Parathyroid adenoma (tissue), 2 donors: ENCODE measurements around the gene TSGA10IP.

Experiments
- H2AFZ ChIP-seq: fragments of 300-600 bp; sonication (generic); one replicate; pipeline ENCODE4 v1.7.0; 2017; ENCODE audit warnings: antibody characterized with exemption, mild to moderate bottlenecking
- H3K27ac ChIP-seq: fragments of 300-600 bp; sonication (generic); one replicate; pipeline ENCODE4 v1.7.0; 2017
- H3K27me3 ChIP-seq: fragments of 300-600 bp; sonication (generic); one replicate; pipeline ENCODE4 v1.7.0; 2017; ENCODE audit warnings: low read length; ENCODE audit not compliant: control insufficient read depth, insufficient read depth
- H3K36me3 ChIP-seq: fragments of 300-600 bp; sonication (generic); one replicate; pipeline ENCODE4 v1.7.0; 2017; ENCODE audit warnings: low read length; ENCODE audit not compliant: control insufficient read depth, insufficient read depth
- H3K4me1 ChIP-seq: fragments of 300-600 bp; sonication (generic); one replicate; pipeline ENCODE4 v1.7.0; 2017; ENCODE audit warnings: control low read depth
- H3K4me2 ChIP-seq: fragments of 300-600 bp; sonication (generic); one replicate; pipeline ENCODE4 v1.7.0; 2017; ENCODE audit warnings: low read length
- H3K4me3 ChIP-seq: fragments of 300-600 bp; sonication (generic); one replicate; pipeline ENCODE4 v1.7.0; 2017; ENCODE audit warnings: low read depth, low read length
- H3K79me2 ChIP-seq: fragments of 300-600 bp; sonication (generic); one replicate; pipeline ENCODE4 v1.7.0; 2017; ENCODE audit warnings: control low read depth
- H3K9ac ChIP-seq: fragments of 300-600 bp; sonication (generic); one replicate; pipeline ENCODE4 v1.7.0; 2017; ENCODE audit warnings: mild to moderate bottlenecking
- H3K9me3 ChIP-seq: fragments of 300-600 bp; sonication (generic); one replicate; pipeline ENCODE4 v1.7.0; 2017; ENCODE audit warnings: low read length; ENCODE audit not compliant: control insufficient read depth
- TF ChIP-seq, protein P1 (sequence below): fragments of 300-600 bp; sonication (generic); IDR thresholded peaks from one replicate; pipeline ENCODE4 v1.7.0; 2017; ENCODE audit warnings: antibody characterized with exemption, mild to moderate bottlenecking
- donor health status: primary hyperparathyroidism.

TSGA10IP gene

DNA sequence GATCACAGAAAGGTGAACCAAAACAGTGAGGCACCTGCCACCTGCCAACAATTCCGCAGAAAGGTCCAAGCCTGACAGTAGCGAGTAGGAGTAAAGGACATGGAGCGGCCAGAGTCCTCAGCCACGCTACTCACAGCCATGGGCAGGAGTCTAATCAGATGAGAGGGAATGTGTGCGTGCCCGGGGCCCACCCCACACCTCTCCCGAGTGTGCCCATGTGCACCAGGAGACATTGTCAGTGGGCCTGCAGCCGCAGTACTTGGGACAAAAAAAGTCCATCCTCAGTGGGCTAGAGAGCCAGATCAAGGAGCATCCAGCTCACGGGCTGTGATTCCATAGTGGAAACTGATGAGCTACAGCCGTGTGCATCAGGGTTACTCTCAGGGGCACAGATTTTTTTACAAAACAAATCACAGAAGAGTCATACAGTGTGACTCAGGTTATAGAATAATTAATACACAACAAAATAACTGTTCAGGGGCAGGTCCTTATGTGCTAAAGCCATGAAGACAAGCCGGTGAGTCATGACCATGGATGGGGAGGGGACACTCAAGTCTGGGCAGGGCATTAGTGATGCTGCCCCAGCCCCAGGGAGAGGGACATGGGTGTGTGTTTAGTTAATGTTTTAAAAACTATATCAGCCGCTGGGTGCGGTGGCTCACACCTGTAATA lies 28.3 kb downstream of the TSGA10IP start:
- Histone ChIP-seq H3K27ac (no peak overlapping the region), H3K36me3 (no peaks in the 10 kb centered on the region)
- TF ChIP-seq, protein P1, sequence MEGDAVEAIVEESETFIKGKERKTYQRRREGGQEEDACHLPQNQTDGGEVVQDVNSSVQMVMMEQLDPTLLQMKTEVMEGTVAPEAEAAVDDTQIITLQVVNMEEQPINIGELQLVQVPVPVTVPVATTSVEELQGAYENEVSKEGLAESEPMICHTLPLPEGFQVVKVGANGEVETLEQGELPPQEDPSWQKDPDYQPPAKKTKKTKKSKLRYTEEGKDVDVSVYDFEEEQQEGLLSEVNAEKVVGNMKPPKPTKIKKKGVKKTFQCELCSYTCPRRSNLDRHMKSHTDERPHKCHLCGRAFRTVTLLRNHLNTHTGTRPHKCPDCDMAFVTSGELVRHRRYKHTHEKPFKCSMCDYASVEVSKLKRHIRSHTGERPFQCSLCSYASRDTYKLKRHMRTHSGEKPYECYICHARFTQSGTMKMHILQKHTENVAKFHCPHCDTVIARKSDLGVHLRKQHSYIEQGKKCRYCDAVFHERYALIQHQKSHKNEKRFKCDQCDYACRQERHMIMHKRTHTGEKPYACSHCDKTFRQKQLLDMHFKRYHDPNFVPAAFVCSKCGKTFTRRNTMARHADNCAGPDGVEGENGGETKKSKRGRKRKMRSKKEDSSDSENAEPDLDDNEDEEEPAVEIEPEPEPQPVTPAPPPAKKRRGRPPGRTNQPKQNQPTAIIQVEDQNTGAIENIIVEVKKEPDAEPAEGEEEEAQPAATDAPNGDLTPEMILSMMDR = no peak

DNA sequence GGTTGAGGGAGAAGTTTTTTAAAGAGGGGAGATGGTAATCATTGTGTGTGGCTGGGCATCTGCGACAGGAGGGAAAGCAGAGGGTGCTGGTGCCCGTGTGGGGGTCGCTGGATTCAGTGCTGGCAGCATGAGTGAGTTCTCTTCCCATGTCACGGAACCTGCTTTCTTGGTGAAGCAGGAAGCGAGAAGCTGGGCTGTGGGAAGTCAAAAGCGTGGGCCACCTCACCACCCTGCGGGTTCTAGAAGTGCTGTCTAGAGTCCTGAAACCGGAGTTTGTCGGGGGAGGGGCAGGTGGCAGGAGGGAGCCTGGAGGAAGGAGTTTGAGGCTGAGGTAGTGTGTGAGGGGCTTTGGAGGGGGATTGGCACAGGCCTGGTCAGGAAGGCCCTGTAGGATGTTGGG lies 30.5 kb downstream of the TSGA10IP start:
- no peak overlapping the region for H3K27ac ChIP-seq
- no peak overlapping the region for H3K4me3 ChIP-seq
- H3K9me3 ChIP-seq = no peaks in the 10 kb centered on the region
- TF ChIP-seq, protein P1 = no peak
- H3K4me2 ChIP-seq = no peak overlapping the region
- no peak overlapping the region for H2AFZ ChIP-seq
- no peaks in the 10 kb centered on the region for H3K79me2 ChIP-seq
- no peaks in the 10 kb centered on the region for H3K4me1 ChIP-seq
- no peak overlapping the region for H3K9ac ChIP-seq
- H3K36me3 ChIP-seq = no peaks in the 10 kb centered on the region
- no peaks in the 10 kb centered on the region for H3K27me3 ChIP-seq

More for the DNA sequence above, 28.3 kb downstream of the TSGA10IP start:
- H3K4me1 ChIP-seq = no peaks in the 10 kb centered on the region
- H3K9me3 ChIP-seq = no peaks in the 10 kb centered on the region
- H3K9ac ChIP-seq = no peak overlapping the region
- H3K4me3 ChIP-seq = no peak overlapping the region
- H3K27me3 ChIP-seq = no peaks in the 10 kb centered on the region
- no peak overlapping the region for H2AFZ ChIP-seq
- H3K4me2 ChIP-seq = no peak overlapping the region
- H3K79me2 ChIP-seq = no peaks in the 10 kb centered on the region

DNA sequence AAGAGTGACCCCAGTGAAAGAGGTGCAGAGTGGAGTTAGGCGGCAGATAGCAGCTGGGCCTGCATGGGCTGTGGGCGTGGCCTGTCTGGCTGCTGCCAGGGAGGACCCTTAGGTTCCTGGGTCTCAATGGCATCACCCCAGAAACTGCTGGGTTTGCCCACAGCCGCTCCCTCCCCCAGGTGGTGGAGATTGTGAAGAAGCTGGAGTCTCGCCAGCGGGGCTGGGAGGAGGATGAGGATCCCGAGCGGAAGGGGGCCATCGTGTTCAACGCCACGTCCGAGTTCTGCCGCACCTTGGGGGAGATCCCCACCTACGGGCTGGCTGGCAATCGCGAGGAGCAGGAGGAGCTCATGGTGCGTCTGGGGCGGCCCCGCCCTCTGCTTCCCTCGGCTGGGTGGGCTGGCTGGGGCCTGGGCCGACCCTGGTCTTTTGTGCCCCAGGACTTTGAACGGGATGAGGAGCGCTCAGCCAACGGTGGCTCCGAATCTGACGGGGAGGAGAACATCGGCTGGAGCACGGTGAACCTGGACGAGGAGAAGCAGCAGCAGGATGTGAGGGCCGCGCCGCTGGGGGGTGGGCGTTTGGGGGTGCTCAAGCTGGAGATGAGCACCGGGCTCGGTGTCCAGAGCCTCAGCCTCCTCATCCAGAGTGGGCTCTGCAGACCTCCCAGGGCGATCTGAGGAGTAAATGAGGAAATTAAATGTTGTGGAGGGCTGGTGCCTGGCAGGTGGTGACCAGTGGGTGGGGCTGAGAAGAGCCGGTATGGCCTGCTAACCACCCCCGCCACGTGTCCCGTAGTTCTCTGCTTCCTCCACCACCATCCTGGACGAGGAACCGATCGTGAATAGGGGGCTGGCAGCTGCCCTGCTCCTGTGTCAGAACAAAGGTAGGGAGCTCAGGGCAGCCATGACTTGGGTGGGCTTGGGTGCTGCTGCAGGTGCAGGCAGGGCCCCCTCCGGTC lies 31.2 kb downstream of the TSGA10IP start:
- Histone ChIP-seq H3K4me3 (no peak overlapping the region), H3K27me3 (no peaks in the 10 kb centered on the region), H3K4me2 (no peak overlapping the region), H3K4me1 (no peaks in the 10 kb centered on the region), H3K36me3 (no peaks in the 10 kb centered on the region), H2AFZ (no peak overlapping the region), H3K9ac (no peak overlapping the region), H3K9me3 (no peaks in the 10 kb centered on the region), H3K27ac (no peak overlapping the region), H3K79me2 (no peaks in the 10 kb centered on the region)
- TF ChIP-seq, protein P1 = no peak

DNA sequence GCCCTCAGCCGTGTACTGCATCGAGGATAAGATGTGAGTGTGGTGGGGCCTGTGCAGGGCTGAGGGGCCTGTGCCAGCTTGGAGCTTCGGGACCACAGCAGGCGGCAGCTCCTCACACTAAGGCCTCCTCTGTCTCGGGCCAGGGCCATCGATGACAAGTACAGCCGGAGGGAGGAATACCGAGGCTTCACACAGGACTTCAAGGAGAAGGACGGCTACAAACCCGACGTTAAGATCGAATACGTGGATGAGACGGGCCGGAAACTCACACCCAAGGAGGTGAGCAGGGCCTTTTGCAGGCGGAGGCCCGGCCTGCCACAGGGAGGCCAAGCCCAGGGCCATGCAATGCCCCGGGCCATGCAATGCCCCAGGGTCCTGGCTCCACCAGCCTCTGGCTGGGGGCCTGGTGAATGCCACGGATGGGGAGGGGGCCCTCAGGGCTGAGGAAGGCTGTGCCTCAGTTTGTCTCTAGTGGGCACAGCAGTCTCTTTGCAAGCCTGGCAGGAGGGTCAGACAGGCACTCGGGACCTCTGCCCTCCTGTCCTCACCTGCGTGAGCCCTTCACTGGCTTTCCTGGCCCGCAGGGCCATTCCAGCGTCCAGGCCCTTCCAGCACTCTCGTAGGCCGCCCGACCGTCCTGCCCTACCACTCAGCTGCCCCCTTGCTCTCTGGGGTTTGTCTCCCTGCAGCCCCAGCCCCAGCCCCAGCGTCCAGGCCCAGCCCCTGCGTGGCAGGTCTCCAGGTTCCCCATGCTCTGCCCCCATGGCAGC lies 32.5 kb downstream of the TSGA10IP start:
- Histone ChIP-seq H3K9me3 (no peaks in the 10 kb centered on the region), H3K4me1 (no peaks in the 10 kb centered on the region), H3K36me3 (no peaks in the 10 kb centered on the region), H3K9ac (no peak overlapping the region), H3K4me2 (no peak overlapping the region), H3K27ac (no peak overlapping the region), H3K79me2 (no peaks in the 10 kb centered on the region), H2AFZ (no peak overlapping the region), H3K27me3 (no peaks in the 10 kb centered on the region), H3K4me3 (no peak overlapping the region)
- TF ChIP-seq, protein P1 = no peak
